Putamen (tissue), 1 donor: ENCODE measurements around the gene MSTO1.
"Not testable (repeated sequence)": the region's sequence is repeated elsewhere in the genome, so short reads cannot be mapped to it uniquely, and the experiment has no call there.

ENCODE experiments used
- DNase-seq: peaks from one replicate; pipeline ENCODE4 v3.0.0-alpha.2; 2016; ENCODE audit warnings: low spot score

Gene MSTO1

GRCh38 chr1:155622191-155622590, 12.2 kb downstream of the MSTO1 start:
- DNase-seq: no peak

GRCh38 chr1:155623357-155623756, 13.3 kb downstream of the MSTO1 start:
- DNase-seq: no peak

DNA sequence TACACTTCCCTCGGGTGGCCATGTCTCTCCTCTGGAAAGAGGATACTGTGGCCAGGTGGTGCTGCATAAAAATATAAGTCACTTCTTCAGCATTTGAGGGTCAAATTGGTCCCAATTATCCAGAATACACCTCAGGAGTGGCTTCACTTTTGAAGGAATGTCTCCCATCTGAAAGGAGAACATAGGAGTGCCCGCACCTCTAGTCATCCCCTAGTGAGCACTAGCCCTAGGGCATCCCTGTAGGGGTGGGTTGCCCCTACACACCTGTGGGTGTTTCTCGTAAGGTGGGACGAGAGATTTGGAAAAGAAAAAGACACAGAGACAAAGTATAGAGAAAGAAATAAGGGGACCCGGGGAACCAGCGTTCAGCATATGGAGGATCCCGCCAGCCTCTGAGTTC, 16.4 kb downstream of the MSTO1 start:
- DNase-seq: not testable (repeated sequence)

DNA sequence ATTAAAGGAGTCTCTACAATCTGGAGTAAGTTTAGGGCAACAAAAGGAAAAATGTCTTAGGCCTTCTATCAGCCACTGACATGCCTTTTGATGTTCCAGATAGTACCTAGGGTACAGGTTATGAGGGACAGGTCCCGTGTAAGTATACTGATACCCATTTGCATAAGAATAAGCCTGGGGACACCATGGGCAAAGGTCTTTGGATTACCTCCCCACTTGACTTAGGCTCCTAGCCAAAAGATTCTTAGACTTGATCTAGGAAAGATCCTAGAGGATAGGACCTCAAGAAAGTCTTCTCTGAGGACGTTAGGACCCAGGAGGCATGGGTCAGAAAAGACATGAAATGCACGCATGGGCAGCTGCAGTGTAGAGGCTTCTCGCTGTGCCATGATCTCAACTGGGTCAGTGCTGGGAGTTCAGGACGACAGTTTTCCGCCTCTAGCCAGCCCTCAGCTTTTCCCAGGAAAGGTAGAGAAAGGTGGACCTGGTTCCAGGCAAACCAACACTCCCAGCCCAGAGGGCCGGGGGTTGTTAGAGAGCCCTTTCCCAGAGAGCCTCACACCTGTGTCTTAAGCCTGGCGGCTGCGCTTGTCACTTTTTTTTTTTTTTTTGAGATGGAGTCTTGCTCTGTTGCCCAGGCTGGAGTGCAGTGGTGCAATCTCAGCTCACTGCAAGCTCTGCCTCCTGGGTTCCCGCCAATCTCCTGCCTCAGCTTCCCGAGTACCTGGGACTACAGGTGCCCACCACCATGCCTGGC, 26.6 kb downstream of the MSTO1 start:
- no peak for DNase-seq

- DNase-seq: no peak
Measured at GRCh38 chr1:155640367-155640766, 30.3 kb downstream of the MSTO1 start.

GRCh38 chr1:155642559-155643180, 32.7 kb downstream of the MSTO1 start:
- DNase-seq: not testable (repeated sequence)

DNA sequence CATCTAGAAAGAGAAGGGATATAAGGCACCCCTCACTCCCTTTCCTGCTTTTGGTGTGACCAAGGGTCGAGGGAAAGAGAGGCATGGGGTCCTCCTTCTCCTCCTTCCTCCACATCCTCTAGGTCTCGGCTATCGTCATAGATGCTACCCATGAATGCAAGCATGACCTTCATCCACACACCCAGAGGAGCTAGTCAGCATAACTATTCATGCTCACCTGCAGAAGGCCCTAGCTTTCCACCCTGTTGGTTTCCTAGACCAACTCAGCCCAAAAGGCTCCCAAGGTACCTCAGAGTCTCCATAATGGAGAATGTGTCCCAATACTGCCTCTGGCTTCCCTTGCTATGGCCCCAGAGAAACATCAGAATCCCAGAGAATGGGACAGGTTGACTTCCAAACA, 33.2 kb downstream of the MSTO1 start:
- DNase-seq: no peak

DNA sequence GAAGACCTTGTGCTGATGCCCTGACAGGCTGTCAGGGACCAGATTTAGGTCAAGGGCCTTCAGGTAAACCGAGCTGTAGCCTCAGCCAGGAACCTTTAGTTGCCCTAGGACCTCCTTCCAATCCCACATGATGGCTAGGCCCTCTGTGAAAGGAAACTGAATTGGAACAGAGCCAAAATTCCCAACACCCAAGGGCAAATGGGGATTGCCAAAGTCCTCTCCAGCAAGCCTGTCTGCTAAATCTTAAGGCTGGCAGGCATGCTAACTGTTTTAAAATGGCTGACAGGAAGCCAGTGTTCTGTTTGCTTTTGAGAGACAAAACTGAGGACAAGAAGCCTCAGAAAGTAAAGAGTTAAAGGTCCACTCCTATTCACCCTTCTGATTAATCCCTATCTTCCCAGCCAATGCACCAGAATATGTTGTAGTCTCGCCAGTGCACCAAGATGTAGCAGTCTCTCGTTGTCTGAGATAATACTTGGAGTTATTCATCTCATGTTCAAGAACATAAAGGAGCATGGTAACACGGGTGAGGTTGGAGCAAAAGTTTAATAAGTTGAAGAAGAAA, 35.1 kb downstream of the MSTO1 start:
- no peak for DNase-seq

GRCh38 chr1:155645648-155646047, 35.6 kb downstream of the MSTO1 start:
- DNase-seq: no peak

DNA sequence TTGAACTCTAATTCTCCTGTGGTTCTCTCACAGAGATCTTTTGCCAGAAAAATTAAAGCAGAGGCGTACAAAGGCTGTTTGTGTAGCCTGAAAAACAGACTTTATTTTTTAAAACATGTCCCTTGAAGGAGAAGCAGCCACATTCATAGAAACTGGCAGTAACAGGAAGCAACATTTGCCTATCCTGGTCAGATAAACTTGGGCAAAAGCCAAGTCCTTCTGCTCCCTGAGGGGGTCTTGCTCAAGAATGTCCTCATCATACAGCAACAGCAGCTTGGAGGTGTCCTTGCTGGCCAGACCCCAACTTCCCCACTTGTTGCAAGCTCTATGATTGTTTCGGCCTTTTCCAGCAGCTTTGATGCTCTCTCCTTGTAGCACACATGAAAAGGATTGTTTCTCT, 36.3 kb downstream of the MSTO1 start:
- no peak for DNase-seq

- peak; percentile 62 for DNase-seq
Measured at GRCh38 chr1:155648207-155649147, 38.5 kb downstream of the MSTO1 start.

GRCh38 chr1:155649676-155650075, 39.7 kb downstream of the MSTO1 start:
- no peak for DNase-seq

GRCh38 chr1:155650231-155650757, 40.3 kb downstream of the MSTO1 start:
- no peak for DNase-seq

DNA sequence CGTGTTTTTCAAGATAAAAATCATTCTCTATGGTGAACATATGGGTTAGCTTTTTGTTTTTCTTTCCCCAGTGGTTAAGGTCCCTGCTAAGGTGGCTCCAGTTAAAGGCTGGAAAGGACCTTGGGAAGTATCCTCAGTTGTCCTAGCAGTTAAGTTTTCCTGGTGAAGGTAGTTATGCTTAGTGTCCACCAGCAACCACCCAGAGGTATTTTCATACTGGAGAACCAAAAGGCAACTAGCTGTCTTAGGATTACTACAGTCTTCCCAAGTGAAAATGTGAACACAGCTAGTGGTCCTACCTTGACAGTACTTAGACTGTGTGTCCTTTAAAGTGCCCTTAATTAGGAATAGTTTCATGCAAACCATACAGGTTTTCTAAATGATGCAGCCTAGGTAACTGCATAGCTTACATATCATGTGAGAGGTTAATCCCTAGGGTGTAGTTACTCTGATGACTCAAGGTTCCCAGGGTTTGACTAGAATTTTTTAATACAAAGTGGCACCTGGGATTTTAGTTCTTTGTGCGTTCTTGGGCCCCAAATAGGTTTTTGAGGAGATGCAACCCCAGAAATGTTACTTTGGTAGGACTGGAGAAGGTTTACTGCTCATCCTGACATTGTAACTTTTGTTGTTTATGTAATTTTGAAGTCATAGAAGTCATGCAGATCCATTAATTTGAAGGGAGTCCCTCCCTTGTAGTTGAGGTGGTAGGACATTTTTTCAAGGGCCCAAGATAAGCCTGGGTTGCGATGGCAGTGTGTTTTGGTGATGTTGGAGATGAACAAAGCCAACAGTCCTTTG, 42.0 kb downstream of the MSTO1 start:
- no peak for DNase-seq

DNA sequence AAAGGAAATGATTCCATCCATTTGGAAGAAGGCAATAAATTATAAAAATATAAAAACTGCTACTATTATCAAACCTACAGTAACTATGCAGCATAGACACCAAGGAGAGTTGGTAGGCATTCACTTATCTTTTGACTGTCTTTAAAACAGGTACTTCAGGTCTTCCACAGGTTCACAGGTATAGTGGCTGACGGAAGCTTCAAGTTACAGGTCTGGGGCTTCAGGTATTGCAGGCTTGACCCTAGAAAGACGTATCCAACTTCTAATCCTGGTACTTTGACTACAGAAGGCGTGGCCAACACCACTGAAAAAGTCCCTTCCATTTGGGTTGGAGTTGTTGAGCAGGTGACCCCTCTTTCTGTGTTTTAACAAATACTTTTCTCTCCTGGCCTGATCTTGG, 42.9 kb downstream of the MSTO1 start:
- DNase-seq: no peak

DNA sequence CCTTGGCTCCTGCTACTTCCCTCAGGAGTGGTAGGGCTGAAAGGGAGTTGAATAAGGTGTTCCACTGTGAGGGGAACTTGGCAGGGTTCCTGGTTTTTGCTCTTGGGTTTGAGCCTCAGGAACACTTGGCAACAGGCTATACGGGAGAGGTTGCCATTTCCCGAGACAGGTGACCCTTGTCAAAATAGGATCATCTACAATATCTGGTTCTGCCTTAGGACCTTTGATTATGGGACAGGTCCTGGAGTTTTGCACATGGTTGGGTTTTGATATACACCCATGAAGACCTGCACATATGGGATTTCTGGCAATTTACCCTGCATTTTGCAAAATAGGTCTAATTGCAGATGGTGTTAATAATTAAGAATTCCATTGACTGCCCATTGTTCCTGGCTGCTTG, 47.4 kb downstream of the MSTO1 start:
- no peak for DNase-seq

DNA sequence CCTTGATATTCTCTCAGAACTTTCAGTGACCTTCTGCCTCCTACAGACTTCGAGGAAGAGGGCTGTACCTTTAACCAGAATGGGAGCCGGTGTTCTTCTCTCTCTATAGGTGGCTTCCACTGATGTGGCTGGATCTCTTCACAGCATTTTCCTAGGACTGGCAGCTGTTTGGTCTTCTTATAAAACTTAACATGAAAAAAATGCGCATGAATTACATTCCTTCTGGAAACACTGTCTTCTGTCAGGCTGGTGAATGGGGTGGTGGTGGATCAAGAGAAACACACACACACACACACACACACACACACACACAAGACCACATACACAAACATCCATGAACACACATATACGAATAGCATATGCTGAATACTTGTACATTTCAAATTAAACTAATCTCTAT, 51.2 kb downstream of the MSTO1 start:
- not testable (repeated sequence) for DNase-seq
